GM19025 (cell line): ENCODE measurements around the gene MAPK8.

Experiments
- ATAC-seq: cut with Tn5 transposase; IDR thresholded peaks from one replicate; pipeline ENCODE4 v1.9.1; 2021; ENCODE audit warnings: mild to moderate bottlenecking, low read depth, moderate library complexity; ENCODE audit not compliant: unreplicated experiment

The MAPK8 gene

GRCh38 chr10:48469516-48470020 is 163.1 kb downstream of the MAPK8 start:
- no peak for ATAC-seq

GRCh38 chr10:48470115-48470892 is 163.8 kb downstream of the MAPK8 start:
- no peak for ATAC-seq

GRCh38 chr10:48470893-48471805 is 164.7 kb downstream of the MAPK8 start:
- no peak for ATAC-seq

- no peak for ATAC-seq
These were observed 166.1 kb downstream of the MAPK8 start for GRCh38 chr10:48472501-48473069.

- no peak for ATAC-seq
These were observed 167.2 kb downstream of the MAPK8 start for GRCh38 chr10:48473704-48474103.

GRCh38 chr10:48474765-48475365 is 168.4 kb downstream of the MAPK8 start:
- ATAC-seq: no peak

GRCh38 chr10:48475943-48476278 is 169.4 kb downstream of the MAPK8 start:
- ATAC-seq: no peak

GRCh38 chr10:48476279-48476982 is 170.0 kb downstream of the MAPK8 start:
- ATAC-seq: no peak

GRCh38 chr10:48477141-48477540 is 170.7 kb downstream of the MAPK8 start:
- no peak for ATAC-seq

GRCh38 chr10:48477616-48478015 is 171.1 kb downstream of the MAPK8 start:
- no peak for ATAC-seq

- ATAC-seq: no peak
These were observed 172.0 kb downstream of the MAPK8 start for GRCh38 chr10:48478469-48478868.

- ATAC-seq: no peak
These were observed 172.7 kb downstream of the MAPK8 start for GRCh38 chr10:48478980-48479811.

GRCh38 chr10:48480397-48481374 is 174.2 kb downstream of the MAPK8 start:
- no peak for ATAC-seq

- no peak for ATAC-seq
These were observed 174.9 kb downstream of the MAPK8 start for GRCh38 chr10:48481385-48481784.

- no peak for ATAC-seq
These were observed 175.7 kb downstream of the MAPK8 start for GRCh38 chr10:48482207-48482606.

GRCh38 chr10:48484911-48485310 is 178.4 kb downstream of the MAPK8 start:
- no peak for ATAC-seq

GRCh38 chr10:48485711-48486110 is 179.2 kb downstream of the MAPK8 start:
- ATAC-seq: no peak

GRCh38 chr10:48487244-48487643 is 180.8 kb downstream of the MAPK8 start:
- ATAC-seq: no peak
